ENCODE measurements around the gene ATG4C. TPM values are rescaled to one million over a fixed set of nuclear protein-coding genes. Genes with fewer than 3 reads are reported as not detected.

ATG4C gene
- total RNA-seq, 3 donors from 2014 or later, result 9.1 to 17.1 (median 13.8) TPM

DNA sequence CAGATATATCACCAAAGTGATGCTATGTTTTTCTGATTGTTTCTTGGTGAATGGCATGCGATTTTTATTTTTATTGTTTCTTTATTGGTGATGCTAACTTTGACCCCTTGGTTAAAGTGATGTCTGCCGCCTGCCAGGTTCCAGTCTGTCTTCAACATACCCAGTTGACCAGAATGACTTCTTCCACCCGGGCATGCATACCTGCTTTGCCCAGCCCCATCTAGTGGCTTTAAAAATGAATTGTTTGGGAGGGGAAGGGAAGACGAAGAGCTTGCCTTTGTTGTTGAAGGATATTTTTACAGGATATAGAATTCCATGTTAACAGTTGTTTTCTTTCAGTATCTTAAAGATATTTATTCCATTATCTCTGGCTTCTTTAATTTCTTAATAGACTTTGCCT lies 65.1 kb downstream of the ATG4C start:
- H3K4me1 ChIP-seq, result no peaks in the 10 kb centered on the region
- no peak overlapping the region for H3K4me3 ChIP-seq
- H3K9me3 ChIP-seq, result no peaks in the 10 kb centered on the region
- H3K27me3 ChIP-seq, result no peaks in the 10 kb centered on the region
- no peak for TF ChIP-seq POLR2A (IDR thresholded peaks at IDR 0.05)
- no peak for TF ChIP-seq POLR2AphosphoS5 (IDR thresholded peaks at IDR 0.05)
- TF ChIP-seq, protein P1, sequence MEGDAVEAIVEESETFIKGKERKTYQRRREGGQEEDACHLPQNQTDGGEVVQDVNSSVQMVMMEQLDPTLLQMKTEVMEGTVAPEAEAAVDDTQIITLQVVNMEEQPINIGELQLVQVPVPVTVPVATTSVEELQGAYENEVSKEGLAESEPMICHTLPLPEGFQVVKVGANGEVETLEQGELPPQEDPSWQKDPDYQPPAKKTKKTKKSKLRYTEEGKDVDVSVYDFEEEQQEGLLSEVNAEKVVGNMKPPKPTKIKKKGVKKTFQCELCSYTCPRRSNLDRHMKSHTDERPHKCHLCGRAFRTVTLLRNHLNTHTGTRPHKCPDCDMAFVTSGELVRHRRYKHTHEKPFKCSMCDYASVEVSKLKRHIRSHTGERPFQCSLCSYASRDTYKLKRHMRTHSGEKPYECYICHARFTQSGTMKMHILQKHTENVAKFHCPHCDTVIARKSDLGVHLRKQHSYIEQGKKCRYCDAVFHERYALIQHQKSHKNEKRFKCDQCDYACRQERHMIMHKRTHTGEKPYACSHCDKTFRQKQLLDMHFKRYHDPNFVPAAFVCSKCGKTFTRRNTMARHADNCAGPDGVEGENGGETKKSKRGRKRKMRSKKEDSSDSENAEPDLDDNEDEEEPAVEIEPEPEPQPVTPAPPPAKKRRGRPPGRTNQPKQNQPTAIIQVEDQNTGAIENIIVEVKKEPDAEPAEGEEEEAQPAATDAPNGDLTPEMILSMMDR (IDR thresholded peaks at IDR 0.05), result no peak
- DNase-seq (ENCODE audit: low spot score in 2 of 2), result no peak
- H3K27ac ChIP-seq, result no peak overlapping the region
- intact Hi-C loops (cut with DNase I; ENCODE audit: low total_unique reads), result no loop called here
- H3K36me3 ChIP-seq, result no peaks in the 10 kb centered on the region

DNA sequence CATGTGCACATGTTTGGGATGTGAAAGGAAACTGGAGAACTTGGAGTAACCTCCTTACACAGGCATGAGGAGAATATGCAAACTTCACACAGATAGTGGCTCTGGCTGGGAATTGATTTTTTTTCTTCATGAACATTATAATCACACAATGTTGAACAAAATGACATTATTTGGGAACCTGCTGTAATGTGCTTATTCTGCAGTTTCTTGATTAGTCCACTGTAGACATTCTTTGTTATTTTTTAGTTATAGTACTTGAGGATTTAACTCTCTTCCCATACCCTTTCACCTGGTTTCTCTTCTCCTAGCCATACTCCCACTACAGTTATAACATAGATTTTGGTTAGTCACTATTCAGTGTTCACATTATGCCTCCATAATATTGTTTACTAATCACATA lies 68.3 kb downstream of the ATG4C start:
- Histone ChIP-seq H3K27ac (no peak overlapping the region), H3K36me3 (no peaks in the 10 kb centered on the region), H3K27me3 (no peaks in the 10 kb centered on the region), H3K4me3 (no peak overlapping the region), H3K9me3 (no peaks in the 10 kb centered on the region), H3K4me1 (no peaks in the 10 kb centered on the region)
- TF ChIP-seq, protein P1 (IDR thresholded peaks at IDR 0.05), result no peak
- TF ChIP-seq POLR2AphosphoS5 (IDR thresholded peaks at IDR 0.05) (no peak), POLR2A (IDR thresholded peaks at IDR 0.05) (no peak)
- intact Hi-C loops (cut with DNase I; ENCODE audit: low total_unique reads), result no loop called here
- DNase-seq (ENCODE audit: low spot score in 2 of 2), result no peak

DNA sequence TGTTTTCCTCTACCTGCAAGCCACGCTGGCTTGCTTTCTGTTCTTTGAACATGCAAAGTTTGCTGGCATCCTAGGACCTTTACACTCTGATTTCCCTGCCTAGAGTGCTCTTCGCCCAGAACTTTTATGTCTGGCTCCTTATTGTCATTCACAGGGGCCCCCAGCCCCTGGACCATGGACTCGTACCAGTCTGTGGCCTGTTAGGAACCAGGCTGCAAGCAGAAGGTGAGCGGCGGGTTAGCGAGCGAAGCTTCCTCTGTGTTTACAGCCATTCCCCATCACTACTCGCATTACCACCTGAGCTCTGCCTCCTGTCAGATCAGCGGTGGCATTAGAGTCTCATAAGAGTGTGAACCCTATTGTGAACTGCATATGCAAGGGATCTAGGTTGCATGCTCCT lies 73.0 kb downstream of the ATG4C start:
- intact Hi-C loops (cut with DNase I; ENCODE audit: low total_unique reads), result no loop called here
- no peak overlapping the region for H3K4me3 ChIP-seq
- no peaks in the 10 kb centered on the region for H3K4me1 ChIP-seq
- H3K9me3 ChIP-seq, result no peaks in the 10 kb centered on the region
- H3K27me3 ChIP-seq, result no peaks in the 10 kb centered on the region
- H3K27ac ChIP-seq, result no peak overlapping the region
- no peaks in the 10 kb centered on the region for H3K36me3 ChIP-seq
- no peak for TF ChIP-seq POLR2AphosphoS5 (IDR thresholded peaks at IDR 0.05)
- no peak for TF ChIP-seq POLR2A (IDR thresholded peaks at IDR 0.05)
- TF ChIP-seq, protein P1 (IDR thresholded peaks at IDR 0.05), result no peak
- no peak for DNase-seq (ENCODE audit: low spot score in 2 of 2)

DNA sequence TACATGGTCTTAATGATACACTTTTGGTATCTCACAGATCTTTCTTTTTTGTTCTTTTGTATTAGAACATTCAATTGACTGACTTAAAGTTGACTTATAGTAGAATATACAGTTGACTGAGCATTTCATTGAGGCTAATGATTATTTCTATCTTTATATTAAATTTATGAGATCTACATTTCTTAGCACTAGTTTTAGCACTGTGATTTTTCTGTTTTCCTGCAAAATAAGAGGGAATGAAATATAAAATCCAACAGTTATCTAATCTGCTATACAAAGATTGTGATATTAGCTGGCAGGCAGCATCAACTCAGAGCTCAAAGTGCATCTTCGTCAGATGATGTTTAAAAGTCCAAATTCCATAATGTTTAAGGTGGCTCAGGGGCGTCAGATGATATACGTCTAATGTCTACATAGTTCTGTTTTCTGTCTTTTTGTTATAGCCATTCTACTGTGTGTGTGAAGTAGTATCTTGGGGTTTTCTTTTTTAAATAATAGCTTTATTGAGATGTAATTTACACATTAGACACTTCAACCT lies 85.4 kb downstream of the ATG4C start:
- Histone ChIP-seq H3K36me3 (no peaks in the 10 kb centered on the region), H3K27me3 (no peaks in the 10 kb centered on the region), H3K9me3 (no peaks in the 10 kb centered on the region), H3K4me3 (no peak overlapping the region), H3K27ac (no peak overlapping the region), H3K4me1 (no peaks in the 10 kb centered on the region)
- intact Hi-C loops (cut with DNase I; ENCODE audit: low total_unique reads), result no loop called here
- no peak for TF ChIP-seq POLR2AphosphoS5 (IDR thresholded peaks at IDR 0.05)
- TF ChIP-seq, protein P1 (IDR thresholded peaks at IDR 0.05), result no peak
- TF ChIP-seq POLR2A (IDR thresholded peaks at IDR 0.05), result no peak
- no peak for DNase-seq (ENCODE audit: low spot score in 2 of 2)

DNA sequence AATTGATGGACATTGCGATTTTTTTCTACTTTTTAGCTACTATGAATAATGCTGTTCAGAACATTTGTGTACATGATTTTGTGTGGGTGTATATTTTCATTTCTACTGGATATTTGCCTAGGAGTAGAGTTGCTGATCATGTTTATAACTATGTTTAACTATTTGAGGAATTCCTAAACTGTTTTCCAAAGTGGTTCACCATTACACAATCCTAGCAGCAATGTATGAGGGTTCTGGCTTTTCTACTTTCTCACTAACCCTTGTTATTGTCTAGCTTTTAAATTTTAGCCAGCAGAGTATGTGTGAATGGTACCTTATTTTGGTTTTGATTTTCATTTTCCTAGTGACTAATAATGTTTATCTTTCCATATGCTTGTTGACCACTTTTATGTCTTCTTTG lies 86.2 kb downstream of the ATG4C start:
- intact Hi-C loops (cut with DNase I; ENCODE audit: low total_unique reads), result no loop called here

More for the DNA sequence above, 86.2 kb downstream of the ATG4C start:
- Histone ChIP-seq H3K9me3 (no peaks in the 10 kb centered on the region), H3K36me3 (no peaks in the 10 kb centered on the region), H3K4me3 (no peak overlapping the region), H3K27ac (no peak overlapping the region), H3K27me3 (no peaks in the 10 kb centered on the region), H3K4me1 (no peaks in the 10 kb centered on the region)
- TF ChIP-seq, protein P1 (IDR thresholded peaks at IDR 0.05), result no peak
- TF ChIP-seq POLR2A (IDR thresholded peaks at IDR 0.05), result no peak
- no peak for TF ChIP-seq POLR2AphosphoS5 (IDR thresholded peaks at IDR 0.05)
- no peak for DNase-seq (ENCODE audit: low spot score in 2 of 2)

Data from breast epithelium (tissue), 4 donors.